ENCODE measurements around the gene OR11L1.

Gene OR11L1

DNA sequence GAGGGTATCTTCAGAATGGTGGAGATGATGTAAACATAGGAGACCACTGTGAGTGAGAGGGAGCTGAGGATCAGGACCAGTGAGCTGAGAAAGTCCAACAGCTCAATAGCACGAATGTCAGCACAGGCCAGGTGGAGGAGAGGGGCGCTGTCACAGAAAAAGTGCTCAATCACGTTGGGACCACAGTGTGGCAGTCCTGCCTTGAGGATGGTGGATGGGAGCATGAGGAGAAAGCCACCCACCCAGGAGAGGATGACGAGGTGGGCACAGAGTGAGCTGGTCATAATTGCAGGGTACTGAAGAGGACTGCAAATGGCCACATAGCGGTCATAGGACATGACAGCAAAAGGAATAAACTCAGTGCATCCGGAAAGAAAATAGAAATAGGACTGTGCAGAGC lies 8.1 kb downstream of the OR11L1 start:
- no peaks in the 10 kb centered on the region for H3K4me1 ChIP-seq (ENCODE audit: control insufficient read depth, low read length)

DNA sequence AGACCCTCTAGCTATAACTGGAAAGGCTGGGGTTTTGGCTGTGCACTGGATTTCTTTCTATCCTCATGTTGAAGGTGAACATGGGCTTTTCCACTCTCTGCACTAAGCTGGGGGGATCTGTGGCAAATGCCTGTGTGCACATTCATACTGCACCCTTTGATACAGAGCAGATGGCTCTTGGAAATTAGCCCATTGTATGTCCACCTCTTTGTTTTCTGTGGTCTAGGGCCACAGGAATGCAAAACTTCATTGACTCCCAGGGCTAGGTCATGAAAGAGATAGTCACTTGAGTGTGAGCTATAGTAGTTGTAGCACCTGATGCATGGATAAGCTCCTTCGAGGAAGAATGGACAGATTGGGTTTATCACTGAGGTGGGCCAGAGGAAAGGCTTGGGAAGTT lies 12.0 kb downstream of the OR11L1 start:
- TF ChIP-seq, protein P1, sequence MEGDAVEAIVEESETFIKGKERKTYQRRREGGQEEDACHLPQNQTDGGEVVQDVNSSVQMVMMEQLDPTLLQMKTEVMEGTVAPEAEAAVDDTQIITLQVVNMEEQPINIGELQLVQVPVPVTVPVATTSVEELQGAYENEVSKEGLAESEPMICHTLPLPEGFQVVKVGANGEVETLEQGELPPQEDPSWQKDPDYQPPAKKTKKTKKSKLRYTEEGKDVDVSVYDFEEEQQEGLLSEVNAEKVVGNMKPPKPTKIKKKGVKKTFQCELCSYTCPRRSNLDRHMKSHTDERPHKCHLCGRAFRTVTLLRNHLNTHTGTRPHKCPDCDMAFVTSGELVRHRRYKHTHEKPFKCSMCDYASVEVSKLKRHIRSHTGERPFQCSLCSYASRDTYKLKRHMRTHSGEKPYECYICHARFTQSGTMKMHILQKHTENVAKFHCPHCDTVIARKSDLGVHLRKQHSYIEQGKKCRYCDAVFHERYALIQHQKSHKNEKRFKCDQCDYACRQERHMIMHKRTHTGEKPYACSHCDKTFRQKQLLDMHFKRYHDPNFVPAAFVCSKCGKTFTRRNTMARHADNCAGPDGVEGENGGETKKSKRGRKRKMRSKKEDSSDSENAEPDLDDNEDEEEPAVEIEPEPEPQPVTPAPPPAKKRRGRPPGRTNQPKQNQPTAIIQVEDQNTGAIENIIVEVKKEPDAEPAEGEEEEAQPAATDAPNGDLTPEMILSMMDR (IDR thresholded peaks at IDR 0.05; ENCODE audit: low read depth, low read length, poor library complexity, severe bottlenecking), result no peak
- no peak for TF ChIP-seq EZH2phosphoT487 (IDR thresholded peaks at IDR 0.05; ENCODE audit: borderline replicate concordance, low read length)
- Histone ChIP-seq H3K4me1 (ENCODE audit: control insufficient read depth, low read length) (peaks cover 1% of the 10 kb centered on the region), H3K4me2 (ENCODE audit: low read length) (no peak overlapping the region), H3K79me2 (ENCODE audit: control insufficient read depth, low read length) (no peaks in the 10 kb centered on the region), H3K27ac (ENCODE audit: low read depth, low read length) (no peak overlapping the region), H3F3A (ENCODE audit: control insufficient read depth, insufficient read depth) (no peaks in the 10 kb centered on the region), H3K36me3 (ENCODE audit: control insufficient read depth, low read length) (no peaks in the 10 kb centered on the region), H3K9me2 (replicated peaks; ENCODE audit: control insufficient read depth, low read length) (no peaks in the 10 kb centered on the region), H3K27me3 (ENCODE audit: control insufficient read depth, low read length) (no peaks in the 10 kb centered on the region), H3K4me3 (ENCODE audit: low read length) (no peak overlapping the region), H3K9me3 (ENCODE audit: control insufficient read depth, insufficient read depth, low read length) (no peaks in the 10 kb centered on the region), H4K20me1 (ENCODE audit: control insufficient read depth, insufficient read depth, low read depth, low read length) (no peaks in the 10 kb centered on the region)

More for the DNA sequence above, 8.1 kb downstream of the OR11L1 start:
- no peak overlapping the region for H3K27ac ChIP-seq (ENCODE audit: low read depth, low read length)
- H3K9me2 ChIP-seq (replicated peaks; ENCODE audit: control insufficient read depth, low read length), result no peaks in the 10 kb centered on the region
- H3K36me3 ChIP-seq (ENCODE audit: control insufficient read depth, low read length), result no peaks in the 10 kb centered on the region
- H3K27me3 ChIP-seq (ENCODE audit: control insufficient read depth, low read length), result no peaks in the 10 kb centered on the region
- no peaks in the 10 kb centered on the region for H3K9me3 ChIP-seq (ENCODE audit: control insufficient read depth, insufficient read depth, low read length)
- H3K79me2 ChIP-seq (ENCODE audit: control insufficient read depth, low read length), result no peaks in the 10 kb centered on the region
- H3K4me2 ChIP-seq (ENCODE audit: low read length), result no peak overlapping the region
- H3K4me3 ChIP-seq (ENCODE audit: low read length), result no peak overlapping the region
- no peaks in the 10 kb centered on the region for H4K20me1 ChIP-seq (ENCODE audit: control insufficient read depth, insufficient read depth, low read depth, low read length)
- H3F3A ChIP-seq (ENCODE audit: control insufficient read depth, insufficient read depth), result no peaks in the 10 kb centered on the region
- TF ChIP-seq, protein P1 (IDR thresholded peaks at IDR 0.05; ENCODE audit: low read depth, low read length, poor library complexity, severe bottlenecking), result no peak
- no peak for TF ChIP-seq EZH2phosphoT487 (IDR thresholded peaks at IDR 0.05; ENCODE audit: borderline replicate concordance, low read length)

DNA sequence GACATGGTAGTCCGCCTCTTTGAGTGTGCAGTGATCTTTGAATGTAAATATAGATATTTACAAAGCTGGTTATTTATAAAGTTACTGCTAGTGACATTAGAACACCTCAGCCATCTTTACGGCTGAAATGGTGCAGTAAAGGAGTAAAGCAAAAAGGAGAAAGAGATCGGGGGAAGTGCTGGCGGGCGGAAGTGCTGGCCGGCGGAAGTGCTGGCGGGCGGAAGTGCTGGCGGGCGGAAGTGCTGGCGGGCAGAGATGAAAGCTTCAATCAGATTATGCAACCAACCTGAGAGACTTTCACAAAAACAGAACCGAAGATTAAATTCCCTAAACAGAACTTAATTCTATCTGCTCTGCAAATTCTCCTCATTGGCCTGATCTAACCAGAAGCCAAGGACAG lies 16.3 kb downstream of the OR11L1 start:
- Histone ChIP-seq H3K27ac (ENCODE audit: low read depth, low read length) (no peak overlapping the region), H3K4me3 (ENCODE audit: low read length) (no peak overlapping the region), H3K4me1 (ENCODE audit: control insufficient read depth, low read length) (peaks cover 13% of the 10 kb centered on the region), H3F3A (ENCODE audit: control insufficient read depth, insufficient read depth) (no peaks in the 10 kb centered on the region), H3K9me3 (ENCODE audit: control insufficient read depth, insufficient read depth, low read length) (no peaks in the 10 kb centered on the region), H3K4me2 (ENCODE audit: low read length) (no peak overlapping the region), H3K27me3 (ENCODE audit: control insufficient read depth, low read length) (no peaks in the 10 kb centered on the region), H3K36me3 (ENCODE audit: control insufficient read depth, low read length) (no peaks in the 10 kb centered on the region), H3K79me2 (ENCODE audit: control insufficient read depth, low read length) (no peaks in the 10 kb centered on the region), H4K20me1 (ENCODE audit: control insufficient read depth, insufficient read depth, low read depth, low read length) (no peaks in the 10 kb centered on the region), H3K9me2 (replicated peaks; ENCODE audit: control insufficient read depth, low read length) (no peaks in the 10 kb centered on the region)
- TF ChIP-seq, protein P1 (IDR thresholded peaks at IDR 0.05; ENCODE audit: low read depth, low read length, poor library complexity, severe bottlenecking), result no peak
- TF ChIP-seq EZH2phosphoT487 (IDR thresholded peaks at IDR 0.05; ENCODE audit: borderline replicate concordance, low read length), result no peak

Data from DOHH2 (cell line).